ENCODE measurements around the gene HS3ST4.
"Not testable (repeated sequence)": the region's sequence is repeated elsewhere in the genome, so short reads cannot be mapped to it uniquely, and the experiment has no call there.

HS3ST4 gene

GRCh38 chr16:25966172-25967097 lies 274.7 kb downstream of the HS3ST4 start:
- no peak for DNase-seq (ENCODE audit: extremely low read depth in 1 of 2, low read depth in 1 of 2)

- DNase-seq (ENCODE audit: extremely low read depth in 1 of 2, low read depth in 1 of 2) = no peak
These were observed 285.4 kb downstream of the HS3ST4 start for GRCh38 chr16:25977121-25977520.

- no peak for DNase-seq (ENCODE audit: extremely low read depth in 1 of 2, low read depth in 1 of 2)
These were observed 286.5 kb downstream of the HS3ST4 start for GRCh38 chr16:25978218-25978617.

GRCh38 chr16:25988084-25988483 lies 296.3 kb downstream of the HS3ST4 start:
- DNase-seq (ENCODE audit: extremely low read depth in 1 of 2, low read depth in 1 of 2) = no peak

- DNase-seq (ENCODE audit: extremely low read depth in 1 of 2, low read depth in 1 of 2) = no peak
These were observed 297.1 kb downstream of the HS3ST4 start for GRCh38 chr16:25988882-25989281.

GRCh38 chr16:25996052-25996451 lies 304.3 kb downstream of the HS3ST4 start:
- no peak for DNase-seq (ENCODE audit: extremely low read depth in 1 of 2, low read depth in 1 of 2)

GRCh38 chr16:26005336-26005735 lies 313.6 kb downstream of the HS3ST4 start:
- no peak for DNase-seq (ENCODE audit: extremely low read depth in 1 of 2, low read depth in 1 of 2)

- DNase-seq (ENCODE audit: extremely low read depth in 1 of 2, low read depth in 1 of 2) = no peak
These were observed 320.6 kb downstream of the HS3ST4 start for GRCh38 chr16:26012376-26012775.

- DNase-seq (ENCODE audit: extremely low read depth in 1 of 2, low read depth in 1 of 2) = no peak
These were observed 324.0 kb downstream of the HS3ST4 start for GRCh38 chr16:26015776-26016175.

- DNase-seq (ENCODE audit: extremely low read depth in 1 of 2, low read depth in 1 of 2) = no peak
These were observed 325.2 kb downstream of the HS3ST4 start for GRCh38 chr16:26016989-26017388.

- no peak for DNase-seq (ENCODE audit: extremely low read depth in 1 of 2, low read depth in 1 of 2)
These were observed 327.9 kb downstream of the HS3ST4 start for GRCh38 chr16:26019381-26020242.

GRCh38 chr16:26026709-26027450 lies 335.1 kb downstream of the HS3ST4 start:
- DNase-seq (ENCODE audit: extremely low read depth in 1 of 2, low read depth in 1 of 2) = no peak

GRCh38 chr16:26031286-26031685 lies 339.5 kb downstream of the HS3ST4 start:
- DNase-seq (ENCODE audit: extremely low read depth in 1 of 2, low read depth in 1 of 2) = no peak

- not testable (repeated sequence) for DNase-seq (ENCODE audit: extremely low read depth in 1 of 2, low read depth in 1 of 2)
These were observed 340.9 kb downstream of the HS3ST4 start for GRCh38 chr16:26032661-26033060.

- DNase-seq (ENCODE audit: extremely low read depth in 1 of 2, low read depth in 1 of 2) = no peak
These were observed 350.4 kb downstream of the HS3ST4 start for GRCh38 chr16:26041952-26042668.

GRCh38 chr16:26050472-26050871 lies 358.7 kb downstream of the HS3ST4 start:
- no peak for DNase-seq (ENCODE audit: extremely low read depth in 1 of 2, low read depth in 1 of 2)

GRCh38 chr16:26051063-26051462 lies 359.3 kb downstream of the HS3ST4 start:
- no peak for DNase-seq (ENCODE audit: extremely low read depth in 1 of 2, low read depth in 1 of 2)

GRCh38 chr16:26053889-26054288 lies 362.1 kb downstream of the HS3ST4 start:
- no peak for DNase-seq (ENCODE audit: extremely low read depth in 1 of 2, low read depth in 1 of 2)

- DNase-seq (ENCODE audit: extremely low read depth in 1 of 2, low read depth in 1 of 2) = no peak
These were observed 366.6 kb downstream of the HS3ST4 start for GRCh38 chr16:26058326-26058725.
